ENCODE measurements around the gene RTKN.

DNA sequence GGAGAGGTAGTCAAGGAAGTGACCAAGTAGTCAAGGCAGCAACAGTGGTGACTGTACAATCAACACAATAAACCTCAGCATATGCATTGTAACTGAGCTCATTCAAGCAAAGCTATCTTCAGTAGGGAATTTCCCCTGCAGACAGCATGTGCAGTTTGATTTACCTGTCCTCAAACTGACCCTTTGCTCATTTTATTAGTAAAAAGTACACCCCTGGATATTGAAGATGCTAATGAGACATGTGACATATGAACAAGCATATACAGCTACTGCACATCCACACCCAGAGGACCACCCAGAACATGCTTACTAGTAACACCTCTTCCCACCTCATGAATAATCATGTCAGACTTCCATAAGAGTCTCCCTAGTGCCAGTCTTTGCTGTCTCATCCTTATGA is 35.7 kb downstream of the RTKN start:
- TF ChIP-seq, protein P1, sequence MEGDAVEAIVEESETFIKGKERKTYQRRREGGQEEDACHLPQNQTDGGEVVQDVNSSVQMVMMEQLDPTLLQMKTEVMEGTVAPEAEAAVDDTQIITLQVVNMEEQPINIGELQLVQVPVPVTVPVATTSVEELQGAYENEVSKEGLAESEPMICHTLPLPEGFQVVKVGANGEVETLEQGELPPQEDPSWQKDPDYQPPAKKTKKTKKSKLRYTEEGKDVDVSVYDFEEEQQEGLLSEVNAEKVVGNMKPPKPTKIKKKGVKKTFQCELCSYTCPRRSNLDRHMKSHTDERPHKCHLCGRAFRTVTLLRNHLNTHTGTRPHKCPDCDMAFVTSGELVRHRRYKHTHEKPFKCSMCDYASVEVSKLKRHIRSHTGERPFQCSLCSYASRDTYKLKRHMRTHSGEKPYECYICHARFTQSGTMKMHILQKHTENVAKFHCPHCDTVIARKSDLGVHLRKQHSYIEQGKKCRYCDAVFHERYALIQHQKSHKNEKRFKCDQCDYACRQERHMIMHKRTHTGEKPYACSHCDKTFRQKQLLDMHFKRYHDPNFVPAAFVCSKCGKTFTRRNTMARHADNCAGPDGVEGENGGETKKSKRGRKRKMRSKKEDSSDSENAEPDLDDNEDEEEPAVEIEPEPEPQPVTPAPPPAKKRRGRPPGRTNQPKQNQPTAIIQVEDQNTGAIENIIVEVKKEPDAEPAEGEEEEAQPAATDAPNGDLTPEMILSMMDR (IDR thresholded peaks at IDR 0.05): no peak
- no peak for TF ChIP-seq POLR2A (IDR thresholded peaks at IDR 0.05)

All from lower leg skin (tissue), 3 donors.